GM12891 (cell line): ENCODE measurements around the gene TPSB2.
"Not testable (repeated sequence)": the region's sequence is repeated elsewhere in the genome, so short reads cannot be mapped to it uniquely, and the experiment has no call there.

Source experiments
- PAX5 ChIP-seq: IDR thresholded peaks from 2 replicates; pipeline ENCODE4 v1.6.1; 2011; ENCODE audit warnings: low read length, moderate library complexity, mild to moderate bottlenecking; ENCODE audit not compliant: insufficient read depth, severe bottlenecking
- POLR2A ChIP-seq: IDR thresholded peaks from 2 replicates; pipeline ENCODE4 v1.6.1; 2011; ENCODE audit warnings: low read depth, low read length, control low read depth
- POLR2AphosphoS5 ChIP-seq: IDR thresholded peaks from 2 replicates; pipeline ENCODE4 v1.6.1; 2011; ENCODE audit warnings: low read depth, low read length, control low read depth
- POU2F2 ChIP-seq: IDR thresholded peaks from 2 replicates; pipeline ENCODE4 v1.6.1; 2011; ENCODE audit warnings: low read depth, mild to moderate bottlenecking, control low read depth, low read length, moderate library complexity
- SPI1 ChIP-seq: IDR thresholded peaks from 2 replicates; pipeline ENCODE4 v1.6.1; 2011; ENCODE audit warnings: low read depth, low read length, control low read depth
- TAF1 ChIP-seq: IDR thresholded peaks from 2 replicates; pipeline ENCODE4 v1.6.1; 2011; ENCODE audit warnings: low read depth, low read length, control low read depth

DNA sequence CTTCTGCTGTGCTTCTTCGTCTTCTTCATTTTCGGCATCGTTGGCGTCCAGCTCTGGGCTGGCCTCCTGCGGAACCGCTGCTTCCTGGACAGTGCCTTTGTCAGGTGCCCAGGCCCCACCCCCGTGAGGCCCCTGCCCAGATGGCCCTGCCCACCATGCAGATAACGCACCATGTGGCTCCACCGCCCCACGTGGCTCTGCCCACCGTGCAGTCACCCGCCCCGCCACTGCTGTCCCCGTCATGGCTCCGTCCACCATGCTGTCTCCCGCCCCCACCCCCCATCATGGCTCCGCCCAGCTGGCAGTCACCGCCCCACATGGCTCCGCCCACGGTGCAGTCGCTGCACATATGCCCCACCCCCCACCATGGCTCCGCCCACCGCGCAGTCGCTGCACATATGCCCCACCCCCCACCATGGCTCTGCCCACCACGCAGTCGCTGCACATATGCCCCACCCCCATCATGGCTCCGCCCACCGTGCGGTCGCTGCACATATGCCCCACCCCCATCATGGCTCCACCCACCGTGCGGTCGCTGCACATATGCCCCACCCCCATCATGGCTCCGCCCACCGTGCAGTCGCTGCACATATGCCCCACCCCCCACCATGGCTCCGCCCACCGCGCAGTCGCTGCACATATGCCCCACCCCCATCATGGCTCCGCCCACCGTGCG lies 31.2 kb downstream of the TPSB2 start:
- not testable (repeated sequence) for TF ChIP-seq POLR2A, POLR2AphosphoS5, TAF1, SPI1, POU2F2, PAX5
